K562 (cell line): ENCODE data around the gene LRRC59. TPM values are rescaled to one million over a fixed set of nuclear protein-coding genes. Genes with fewer than 3 reads are reported as not detected.
A peak's percentile ranks its signal among the peaks of the same experiment; 100 is the strongest.

Experiments
- ATAC-seq: fragments of 200-7000 bp; cut with Tn5 transposase; 3 replicates; pipeline ENCODE4 v1.9.1; 2020; ENCODE audit warnings: moderate library complexity
- BruUV-seq: library from RNA; stranded (reverse); fragments of 400-500 nt; replicated peaks from 2 replicates; lab custom pipeline; 2021; lab: Mats Ljungman, UMichigan
- CTCF ChIA-PET: fragments of 300-600 bp; formaldehyde crosslinking; extraction: SDS; loops from one replicate; lab custom pipeline; 2021; ENCODE audit warnings: low intra/inter-chr PET ratio; lab: Yijun Ruan, JAX
- POLR2A ChIA-PET: fragments of 300-600, 350-650 bp; sonication (Branson Sonifier 250); formaldehyde crosslinking; extraction: SDS; loops from one replicate; lab custom pipeline; 2021; ENCODE audit warnings: antibody characterized with exemption, inconsistent platforms; lab: Yijun Ruan, JAX
- DNase-seq, 4 experiments: peaks; one replicate each; pipeline versions ENCODE4 v3.0.0 to v3.0.0-alpha.2; 2011 to 2018; ENCODE audit warnings: low spot score in 3 of 4, mixed read lengths in 3 of 4; ENCODE audit errors: extremely low read depth in 1 of 4
- FAIRE-seq: peaks from 2 replicates; lab custom pipeline; 2011; peaks lifted over from hg19 to GRCh38; lab: Jason Lieb, UNC
- H2AFZ ChIP-seq: 2 replicates; pipeline ENCODE4 v1.6.0; 2011; ENCODE audit warnings: low read depth, low read length, control low read depth, inconsistent platforms
- H3K27ac ChIP-seq: fragments of 200-600 bp; 3 replicates; pipeline ENCODE4 v1.8.0; 2011; ENCODE audit warnings: low read depth, mild to moderate bottlenecking, control low read depth, inconsistent platforms, low read length, moderate library complexity, mixed read lengths; ENCODE audit errors: extremely low read depth
- H3K27me3 ChIP-seq, 2 experiments: fragments of 300-600 bp in 1 of 2; 2 replicates in 1 of 2; 3 replicates in 1 of 2; pipeline versions ENCODE4 v1.6.0 to v1.8.0; 2011; ENCODE audit warnings: inconsistent platforms in 2 of 2, low read length in 2 of 2, mild to moderate bottlenecking in 1 of 2, mixed read lengths in 1 of 2, moderate library complexity in 1 of 2; ENCODE audit not compliant: control insufficient read depth in 2 of 2, insufficient read depth in 2 of 2
- H3K36me3 ChIP-seq: fragments of 300-600 bp; 3 replicates; pipeline ENCODE4 v1.8.0; 2011; ENCODE audit warnings: mild to moderate bottlenecking, low read length, inconsistent platforms; ENCODE audit not compliant: control insufficient read depth, insufficient read depth
- H3K4me1 ChIP-seq, 2 experiments: fragments of 200-600 bp in 1 of 2; replicated peaks in 1 of 2; 2 replicates in 1 of 2; 3 replicates in 1 of 2; pipeline versions ENCODE4 v1.5.1 to v1.8.0; 2011; ENCODE audit warnings: inconsistent platforms in 2 of 2, low read length in 2 of 2, mild to moderate bottlenecking in 1 of 2, mixed read lengths in 1 of 2, moderate library complexity in 1 of 2; ENCODE audit not compliant: control insufficient read depth in 2 of 2, insufficient read depth in 2 of 2
- H3K4me2 ChIP-seq: 2 replicates; pipeline ENCODE4 v1.6.1; 2011; ENCODE audit warnings: low read length, control low read depth, inconsistent platforms, mixed read lengths; ENCODE audit not compliant: insufficient read depth
- H3K4me3 ChIP-seq: fragments of 200-600 bp; sonication (generic), shearing (Covaris generic); 2 replicates; pipeline ENCODE4 v1.5.1; 2016; ENCODE audit warnings: control low read depth, inconsistent platforms
- H3K79me2 ChIP-seq: fragments of 200-600 bp; 3 replicates; pipeline ENCODE4 v1.8.0; 2011; ENCODE audit warnings: low read length, inconsistent platforms; ENCODE audit not compliant: control insufficient read depth, insufficient read depth
- H3K9ac ChIP-seq, 2 experiments: 2 replicates each; pipeline versions ENCODE4 v1.6.0 to v1.6.1; 2011; ENCODE audit warnings: low read depth in 2 of 2, low read length in 2 of 2, control low read depth in 1 of 2, inconsistent platforms in 1 of 2, mild to moderate bottlenecking in 1 of 2, mixed read lengths in 1 of 2; ENCODE audit not compliant: insufficient read depth in 1 of 2
- H3K9me1 ChIP-seq: one replicate; pipeline ENCODE4 v1.6.0; 2011; ENCODE audit warnings: inconsistent platforms, mild to moderate bottlenecking, low read length, moderate library complexity; ENCODE audit not compliant: control insufficient read depth, insufficient read depth
- H3K9me3 ChIP-seq: replicated peaks from 2 replicates; pipeline ENCODE4 v1.5.1; 2011; ENCODE audit warnings: low read depth, low read length, inconsistent platforms; ENCODE audit not compliant: control insufficient read depth, insufficient read depth
- H4K20me1 ChIP-seq: replicated peaks from 2 replicates; pipeline ENCODE4 v1.6.1; 2011; ENCODE audit warnings: low read length, inconsistent platforms, mixed read lengths; ENCODE audit not compliant: control insufficient read depth, insufficient read depth
- CTBP1 ChIP-seq: fragments of 450-650 bp; IDR thresholded peaks from 2 replicates; pipeline ENCODE4 v1.6.1; 2016; ENCODE audit warnings: borderline replicate concordance
- E2F3 ChIP-seq: fragments of 250-450 bp; sonication (Bioruptor Pico); IDR thresholded peaks from 2 replicates; pipeline ENCODE4 v1.4.0; 2020; ENCODE audit warnings: mild to moderate bottlenecking
- FOXK2 ChIP-seq, 2 experiments: fragments of 450-650 bp; IDR thresholded peaks in 1 of 2; conservative IDR thresholded peaks in 1 of 2; 2 replicates each; pipeline ENCODE4 v1.6.1; 2016; ENCODE audit warnings: low read depth in 2 of 2, mild to moderate bottlenecking in 1 of 2
- KDM5B ChIP-seq: fragments of 200-600 bp; sonication (generic); IDR thresholded peaks from 2 replicates; pipeline ENCODE4 v1.6.1; 2012; ENCODE audit warnings: low read depth, mild to moderate bottlenecking, moderate library complexity, low read length, control low read depth, inconsistent platforms; ENCODE audit not compliant: insufficient replicate concordance
- LEF1 ChIP-seq: fragments of 450-650 bp; IDR thresholded peaks from 2 replicates; pipeline ENCODE4 v1.6.1; 2016; ENCODE audit warnings: mild to moderate bottlenecking
- RBM25 ChIP-seq: fragments of 200-400 bp; formaldehyde crosslinking; IDR thresholded peaks from 2 replicates; pipeline ENCODE4 v1.6.1; 2018; ENCODE audit warnings: low read length, low read depth, moderate library complexity; ENCODE audit not compliant: severe bottlenecking
- SLC30A9 ChIP-seq: fragments of 250-450 bp; sonication (Bioruptor Pico); IDR thresholded peaks from 2 replicates; pipeline ENCODE4 v1.8.0; 2022; ENCODE audit warnings: mild to moderate bottlenecking, moderate library complexity
- ZBTB40 ChIP-seq, 2 experiments: fragments of 450-650 bp in 1 of 2; sonication (generic) in 1 of 2; formaldehyde crosslinking in 1 of 2; IDR thresholded peaks; 2 replicates each; pipeline versions ENCODE4 v1.7.1 to v1.9.0; 2016 to 2022; ENCODE audit warnings: inconsistent platforms in 1 of 2, mild to moderate bottlenecking in 1 of 2, missing genetic modification reagents in 1 of 2
- ZNF121 ChIP-seq: sonication (generic); formaldehyde crosslinking; conservative IDR thresholded peaks from 2 replicates; pipeline ENCODE4 v1.8.0; 2022; ENCODE audit warnings: missing genetic modification reagents
- ZNF75A ChIP-seq: fragments of 450-650 bp; formaldehyde crosslinking; IDR thresholded peaks from 2 replicates; pipeline ENCODE4 v1.4.0; 2020; ENCODE audit warnings: mild to moderate bottlenecking
- ZNF766 ChIP-seq: fragments of 200-800 bp; sonication (Bioruptor generic); conservative IDR thresholded peaks from 2 replicates; pipeline ENCODE4 v1.6.1; 2016; ENCODE audit warnings: missing genetic modification characterization, missing compliant biosample characterization
- WGBS: fragments of 100-300 bp; shearing (Covaris generic); methylation state at CpG from one replicate; pipeline ENCODE4 v1.1.6; 2016; ENCODE audit warnings: low coverage, mixed read lengths; ENCODE audit not compliant: insufficient coverage; ENCODE audit errors: missing lambda C conversion rate; 5-methylcytosine and 5-hydroxymethylcytosine counted together
- in situ Hi-C: fragments of 300-500 bp; cut with MboI; formaldehyde crosslinking; loops from 4 replicates; pipeline ENCODE4 v1.15.0; 2018; ENCODE audit warnings: inconsistent platforms, mixed read lengths
- intact Hi-C: fragments of 100-400 bp; cut with micrococcal nuclease; formaldehyde crosslinking; loops from 2 replicates; pipeline ENCODE4 v1.14.2; 2022
- polyA plus RNA-seq, 8 experiments: library from polyadenylated mRNA; depleted of rRNA in 4 of 8; stranded (reverse) in 5 of 8; unstranded in 3 of 8; fragments of >200 nt; fragmentation: Nextera tagmentation in 2 of 8; fragmentation: Illumina TruSeq in 1 of 8; extraction: Ambion mirVana in 2 of 8; extraction: Trizol in 1 of 8; gene quantifications; 2 replicates each; pipeline versions ENCODE4 v1.2.1 to v1.2.3, GENCODE V29; 2011 to 2014; ENCODE audit warnings: inconsistent platforms in 1 of 8, missing spikeins in 1 of 8
- total RNA-seq, 7 experiments: library from RNA; depleted of rRNA in 6 of 7; stranded (reverse); fragments of >200 nt in 6 of 7; fragmentation: Illumina TruSeq in 2 of 7; extraction: Trizol in 2 of 7; gene quantifications; 2 replicates each; pipeline versions ENCODE4 v1.2.1 to v1.2.3, GENCODE V29; 2011 to 2021; ENCODE audit warnings: low replicate concordance in 1 of 7

The LRRC59 gene
- total and polyA plus RNA-seq, 9 of the 15 experiments (the other 6 are each of a cell fraction or from before 2014, with no cell fraction given): 27.8 to 244 (median 154) TPM

GRCh38 chr17:50393700-50394099 is 3.6 kb downstream of the LRRC59 start:
- Histone ChIP-seq H3K4me2 (no peak overlapping the region), H3K79me2 (peaks cover 63% of the 10 kb centered on the region), H3K9ac (no peak overlapping the region), H3K36me3 (peaks cover 75% of the 10 kb centered on the region), H3K4me3 (no peak overlapping the region), H3K9me3 (no peaks in the 10 kb centered on the region), H4K20me1 (0 out of 2 replicates have a peak, but pooled peaks cover 16% of the 10 kb centered on the region), H3K4me1 (peaks cover 16 to 23% of the 10 kb centered on the region in 2 experiments; a peak in 4 of 5 replicates), H3K27me3 (no peaks in the 10 kb centered on the region), H3K9me1 (no peaks in the 10 kb centered on the region), H3K27ac (no peak overlapping the region), H2AFZ (no peak overlapping the region)
- POLR2A ChIA-PET: interaction anchor here (0.6 to 6.4 kb wide), 3 partner anchors 11 to 433 kb away, joined by 3 to 129 read pairs (median 57); no protein-coding TSS in a partner anchor
- no peak for DNase-seq
- no peak for ATAC-seq
- no peak for FAIRE-seq
- CTCF ChIA-PET: no interaction called here
- no TSS peak for BruUV-seq
- no peak for TF ChIP-seq SLC30A9
- peak; percentile 26 for TF ChIP-seq RBM25
- no peak for TF ChIP-seq KDM5B
- TF ChIP-seq LEF1: no peak
- no peak for TF ChIP-seq ZNF75A
- no peak for TF ChIP-seq ZBTB40 (IDR thresholded peaks at IDR 0.05)
- TF ChIP-seq ZBTB40 (CRISPR knock-in tag; IDR thresholded peaks at IDR 0.05): no peak
- no peak for TF ChIP-seq CTBP1
- TF ChIP-seq ZNF766 (CRISPR knock-in tag): no peak
- no peak for TF ChIP-seq FOXK2 (conservative IDR thresholded peaks at IDR 0.05 in 1 of 2, IDR thresholded peaks at IDR 0.05 in 1 of 2; ENCODE audit: low read depth in 2 of 2)
- TF ChIP-seq ZNF121 (CRISPR knock-in tag): 0 out of 2 replicates have a peak, but pooled peaks have one; percentile 8
- TF ChIP-seq E2F3 (CRISPR knock-in tag): no peak
- intact Hi-C loops: no loop called here
- WGBS: 95% methylated on average over 5 of the region's 5 CpGs
- in situ Hi-C loops: no loop called here
